Measurements from ENCODE around the gene GRXCR1.
A peak's percentile ranks its signal among the peaks of the same experiment; 100 is the strongest.

Gene GRXCR1

DNA sequence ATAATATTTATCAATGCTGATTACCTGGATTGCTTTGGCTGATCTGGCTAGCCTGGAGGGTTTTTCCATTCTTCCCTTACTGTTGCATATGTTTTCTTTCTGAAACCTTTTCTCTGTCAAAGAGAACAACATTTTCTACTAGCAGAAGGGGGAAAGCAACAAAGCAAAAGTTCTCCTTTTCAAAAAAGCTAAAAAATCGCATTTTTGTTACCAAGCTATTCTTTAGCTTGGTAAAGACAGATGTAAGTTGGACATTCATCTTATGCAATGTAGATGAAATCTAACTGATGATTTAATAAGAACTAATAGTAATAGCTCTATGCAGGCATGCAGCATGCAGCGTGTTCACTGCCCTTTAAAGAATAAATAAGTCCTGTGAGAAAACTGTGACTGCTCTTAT is at the start of gene GRXCR1:
Gene GRXCR1, plus strand, starts transcription at position 301 of the 400 bp plus-strand sequence. CDS start 554 bp downstream, outside the sequence.
- no peak within 1 kb of the TSS for H3K4me3 Mint-ChIP-seq
- no peak within 1 kb of the TSS for H3K27ac Mint-ChIP-seq (ENCODE audit: low read depth)
- DNase-seq (ENCODE audit: low spot score in 2 of 2) (no peak), ATAC-seq (replicated peaks; ENCODE audit: extremely low read depth, poor library complexity, severe bottlenecking) (no peak)
- H3K36me3 Mint-ChIP-seq (ENCODE audit: insufficient read depth) = no peaks in the 10 kb centered on the region
- H3K4me1 Mint-ChIP-seq = no peaks in the 10 kb centered on the region
- peaks cover 64% of the 10 kb centered on the region for H3K27me3 Mint-ChIP-seq
- peaks cover 9% of the 10 kb centered on the region for H3K9me3 Mint-ChIP-seq

- DNase-seq (ENCODE audit: low spot score in 2 of 2) (no peak), ATAC-seq (replicated peaks; ENCODE audit: extremely low read depth, poor library complexity, severe bottlenecking) (no peak)
- Mint-ChIP-seq H3K4me3 (no peak overlapping the region), H3K36me3 (ENCODE audit: insufficient read depth) (peaks cover 1% of the 10 kb centered on the region), H3K9me3 (peaks cover under 1% of the 10 kb centered on the region), H3K4me1 (no peaks in the 10 kb centered on the region), H3K27ac (ENCODE audit: low read depth) (no peak overlapping the region), H3K27me3 (peaks cover 9% of the 10 kb centered on the region)
Observed at GRCh38 chr4:42843694-42844093, 48.8 kb upstream of the GRXCR1 start.

DNA sequence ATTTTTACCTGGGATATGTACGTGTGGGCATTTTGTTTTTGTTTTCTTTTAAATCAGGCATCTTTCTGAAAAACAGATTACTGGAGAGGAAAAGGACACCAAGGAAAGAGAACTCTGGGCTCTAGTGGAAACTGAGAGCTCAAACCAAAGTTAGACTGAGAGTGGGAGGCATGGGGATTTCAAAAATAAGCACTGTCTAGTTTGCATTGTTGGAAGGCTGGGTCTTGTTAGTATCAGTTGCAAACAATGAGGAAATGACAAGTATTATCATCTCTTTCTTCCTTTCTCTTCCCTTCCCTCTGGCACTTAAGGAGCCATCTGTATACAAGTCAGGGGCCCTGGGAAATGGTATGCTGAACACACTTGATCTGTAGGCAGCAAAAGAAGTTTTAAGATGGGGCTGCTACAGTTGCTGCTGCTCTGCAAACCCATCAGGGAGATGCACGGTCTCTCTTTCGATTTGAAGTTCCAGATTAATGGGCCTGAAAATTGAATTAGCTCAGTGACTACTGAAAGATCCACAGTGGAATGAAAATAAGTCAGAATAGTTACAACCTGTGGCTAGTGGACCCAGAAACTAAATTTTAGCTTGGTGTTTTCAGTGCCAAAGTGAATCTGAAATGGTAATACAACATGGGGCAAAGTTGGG is 48.0 kb upstream of the GRXCR1 start:
- H3K4me3 Mint-ChIP-seq = no peak overlapping the region
- H3K27ac Mint-ChIP-seq (ENCODE audit: low read depth) = no peak overlapping the region
- no peaks in the 10 kb centered on the region for H3K4me1 Mint-ChIP-seq
- H3K27me3 Mint-ChIP-seq = peaks cover 17% of the 10 kb centered on the region
- DNase-seq (ENCODE audit: low spot score in 2 of 2) = no peak
- H3K9me3 Mint-ChIP-seq = peaks cover 9% of the 10 kb centered on the region
- no peak for ATAC-seq (replicated peaks; ENCODE audit: extremely low read depth, poor library complexity, severe bottlenecking)
- H3K36me3 Mint-ChIP-seq (ENCODE audit: insufficient read depth) = peaks cover 1% of the 10 kb centered on the region

DNA sequence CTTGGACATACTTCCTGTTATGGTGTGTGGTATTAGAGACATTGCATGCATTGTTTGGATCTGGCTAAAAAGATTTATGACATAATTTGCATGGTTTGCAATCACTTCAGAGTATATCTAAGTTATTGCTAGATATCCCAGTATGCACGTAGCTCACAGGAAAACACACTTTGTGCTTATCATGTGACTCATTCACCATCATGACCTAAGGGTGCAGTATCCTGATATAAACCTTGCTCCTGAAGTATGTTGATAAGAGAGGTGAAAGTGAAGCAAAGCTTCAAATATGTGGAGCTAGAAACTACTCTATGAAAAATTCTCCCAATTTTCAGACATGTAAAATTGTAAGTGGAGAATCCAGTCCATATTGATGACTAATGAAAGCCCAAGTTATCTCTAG is 46.9 kb upstream of the GRXCR1 start:
- no peak for DNase-seq (ENCODE audit: low spot score in 2 of 2)
- Mint-ChIP-seq H3K4me1 (no peaks in the 10 kb centered on the region), H3K27me3 (peaks cover 28% of the 10 kb centered on the region), H3K9me3 (peaks cover 18% of the 10 kb centered on the region), H3K4me3 (no peak overlapping the region), H3K27ac (ENCODE audit: low read depth) (no peak overlapping the region), H3K36me3 (ENCODE audit: insufficient read depth) (peaks cover 1% of the 10 kb centered on the region)
- ATAC-seq (replicated peaks; ENCODE audit: extremely low read depth, poor library complexity, severe bottlenecking) = no peak

- peaks cover 46% of the 10 kb centered on the region for H3K27me3 Mint-ChIP-seq
- no peaks in the 10 kb centered on the region for H3K36me3 Mint-ChIP-seq (ENCODE audit: insufficient read depth)
- DNase-seq (ENCODE audit: low spot score in 2 of 2) = no peak
- H3K27ac Mint-ChIP-seq (ENCODE audit: low read depth) = no peak overlapping the region
- H3K9me3 Mint-ChIP-seq = no peaks in the 10 kb centered on the region
- no peak overlapping the region for H3K4me3 Mint-ChIP-seq
- H3K4me1 Mint-ChIP-seq = no peaks in the 10 kb centered on the region
- ATAC-seq (replicated peaks; ENCODE audit: extremely low read depth, poor library complexity, severe bottlenecking) = no peak
Observed at GRCh38 chr4:42855779-42856178, 36.7 kb upstream of the GRXCR1 start.

DNA sequence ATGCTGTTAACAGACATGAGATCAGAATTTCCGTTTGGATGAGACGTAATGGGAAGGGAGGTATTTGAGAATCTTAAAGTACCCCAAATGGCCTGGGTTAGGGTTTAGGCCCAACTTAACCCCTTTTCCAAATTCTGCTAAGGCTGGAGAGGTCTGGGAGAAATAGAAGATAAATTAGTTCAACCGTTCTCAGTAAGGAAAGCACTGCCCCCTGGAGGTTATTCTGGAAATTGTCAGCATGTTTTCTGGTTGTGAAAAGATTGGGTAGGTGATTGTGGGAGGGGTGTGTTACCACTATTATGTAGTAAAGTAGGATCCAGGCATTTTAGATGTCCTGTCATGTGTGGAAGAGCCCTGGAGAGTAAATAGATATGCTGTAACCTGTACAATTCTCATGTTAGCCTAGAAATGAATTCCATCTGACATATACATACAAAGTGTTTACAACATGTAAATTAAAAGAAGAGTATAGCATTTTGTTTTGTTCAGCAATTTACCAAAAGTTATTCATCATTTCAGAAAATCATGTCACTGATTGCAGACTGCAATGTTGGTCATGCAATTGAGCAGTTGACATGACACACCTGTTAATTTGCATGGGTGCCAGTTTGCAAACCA is 26.8 kb upstream of the GRXCR1 start:
- no peaks in the 10 kb centered on the region for H3K4me1 Mint-ChIP-seq
- ATAC-seq (replicated peaks; ENCODE audit: extremely low read depth, poor library complexity, severe bottlenecking) = peak; percentile 46
- H3K36me3 Mint-ChIP-seq (ENCODE audit: insufficient read depth) = no peaks in the 10 kb centered on the region
- no peak overlapping the region for H3K4me3 Mint-ChIP-seq
- peak in 1 of 2 donors; percentile 38 for DNase-seq (ENCODE audit: low spot score in 2 of 2)
- H3K27me3 Mint-ChIP-seq = peaks cover 66% of the 10 kb centered on the region
- H3K27ac Mint-ChIP-seq (ENCODE audit: low read depth) = no peak overlapping the region
- no peaks in the 10 kb centered on the region for H3K9me3 Mint-ChIP-seq

GRCh38 chr4:42871261-42871660 is 21.3 kb upstream of the GRXCR1 start:
- DNase-seq (ENCODE audit: low spot score in 2 of 2) = no peak
- Mint-ChIP-seq H3K4me3 (no peak overlapping the region), H3K4me1 (no peaks in the 10 kb centered on the region), H3K27me3 (peaks cover 71% of the 10 kb centered on the region), H3K36me3 (ENCODE audit: insufficient read depth) (no peaks in the 10 kb centered on the region), H3K9me3 (no peaks in the 10 kb centered on the region), H3K27ac (ENCODE audit: low read depth) (no peak overlapping the region)
- ATAC-seq (replicated peaks; ENCODE audit: extremely low read depth, poor library complexity, severe bottlenecking) = no peak

DNA sequence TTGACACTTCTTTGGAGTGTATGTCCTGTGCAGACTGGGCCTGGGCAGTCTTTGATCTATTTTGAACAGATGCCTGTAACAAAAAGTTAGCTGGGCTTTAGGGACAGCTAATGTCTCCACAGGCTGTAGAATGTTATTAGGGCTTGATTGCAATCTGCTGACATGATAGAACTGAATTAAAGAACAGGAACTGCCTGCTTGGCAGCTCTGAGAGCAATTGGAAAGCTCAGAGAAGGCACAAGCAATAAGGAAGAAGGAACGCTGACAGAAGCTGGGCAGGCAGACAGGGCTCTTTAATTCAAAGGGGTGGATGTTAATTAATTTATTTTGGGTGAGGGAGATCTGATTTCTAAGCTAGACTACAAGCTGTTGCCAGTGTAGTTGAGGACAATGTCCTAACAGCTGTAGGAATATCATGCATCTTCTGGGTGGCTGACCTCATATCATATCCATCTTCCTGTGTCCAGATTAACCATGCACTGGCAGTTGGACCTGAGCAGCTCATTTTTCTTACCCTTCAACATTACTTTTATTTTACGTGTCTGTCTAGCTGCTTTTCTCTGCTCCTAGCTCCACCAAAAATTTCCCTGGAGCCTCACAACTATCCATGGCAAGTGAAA is 20.7 kb upstream of the GRXCR1 start:
- DNase-seq (ENCODE audit: low spot score in 2 of 2) = no peak
- no peak for ATAC-seq (replicated peaks; ENCODE audit: extremely low read depth, poor library complexity, severe bottlenecking)
- Mint-ChIP-seq H3K4me3 (no peak overlapping the region), H3K27me3 (peaks cover 70% of the 10 kb centered on the region), H3K4me1 (no peaks in the 10 kb centered on the region), H3K9me3 (no peaks in the 10 kb centered on the region), H3K36me3 (ENCODE audit: insufficient read depth) (no peaks in the 10 kb centered on the region), H3K27ac (ENCODE audit: low read depth) (no peak overlapping the region)

DNA sequence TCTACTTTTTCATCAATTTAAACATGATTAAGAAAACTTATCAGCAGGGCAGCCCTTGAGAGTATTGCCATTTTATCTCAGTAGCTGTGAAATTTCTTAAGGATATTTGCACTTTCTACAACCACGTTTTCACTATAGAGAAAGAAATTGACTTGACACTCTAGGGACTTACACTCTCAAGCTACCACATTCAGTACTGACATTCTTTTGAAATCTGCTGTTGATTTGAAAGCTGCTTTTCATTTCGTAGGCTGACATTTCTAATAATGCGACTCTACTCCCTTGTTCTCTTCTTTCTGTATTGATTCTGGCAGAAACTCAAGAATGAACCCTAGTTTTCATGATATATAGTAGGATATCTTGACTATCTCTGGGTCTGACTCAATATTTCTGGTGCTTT is 13.7 kb upstream of the GRXCR1 start:
- ATAC-seq (replicated peaks; ENCODE audit: extremely low read depth, poor library complexity, severe bottlenecking) (no peak), DNase-seq (ENCODE audit: low spot score in 2 of 2) (no peak)
- Mint-ChIP-seq H3K27me3 (peaks cover 71% of the 10 kb centered on the region), H3K4me1 (no peaks in the 10 kb centered on the region), H3K9me3 (no peaks in the 10 kb centered on the region), H3K27ac (ENCODE audit: low read depth) (no peak overlapping the region), H3K36me3 (ENCODE audit: insufficient read depth) (no peaks in the 10 kb centered on the region), H3K4me3 (no peak overlapping the region)

DNA sequence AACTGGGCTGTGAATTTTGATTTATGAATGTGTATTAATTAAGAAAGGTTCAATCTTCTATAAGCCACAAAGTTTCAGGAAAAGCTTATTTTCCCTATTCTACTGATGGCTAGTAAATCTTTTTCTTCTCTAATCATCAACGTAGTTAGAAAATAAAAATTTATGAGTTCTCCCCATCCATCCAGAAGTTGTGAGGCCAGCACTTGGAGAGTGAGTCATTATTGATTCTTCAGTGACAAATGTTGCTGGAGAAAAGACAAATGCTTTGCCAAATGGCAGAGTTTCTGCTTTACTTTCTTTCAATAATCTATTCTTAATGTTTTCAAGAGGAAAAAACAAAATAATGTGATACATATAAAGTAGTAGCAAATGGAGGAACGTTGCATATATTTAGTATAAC is 11.3 kb upstream of the GRXCR1 start:
- H3K27me3 Mint-ChIP-seq = peaks cover 80% of the 10 kb centered on the region
- ATAC-seq (replicated peaks; ENCODE audit: extremely low read depth, poor library complexity, severe bottlenecking) = no peak
- no peak overlapping the region for H3K27ac Mint-ChIP-seq (ENCODE audit: low read depth)
- no peak for DNase-seq (ENCODE audit: low spot score in 2 of 2)
- no peaks in the 10 kb centered on the region for H3K9me3 Mint-ChIP-seq
- H3K36me3 Mint-ChIP-seq (ENCODE audit: insufficient read depth) = no peaks in the 10 kb centered on the region
- no peak overlapping the region for H3K4me3 Mint-ChIP-seq
- no peaks in the 10 kb centered on the region for H3K4me1 Mint-ChIP-seq

DNA sequence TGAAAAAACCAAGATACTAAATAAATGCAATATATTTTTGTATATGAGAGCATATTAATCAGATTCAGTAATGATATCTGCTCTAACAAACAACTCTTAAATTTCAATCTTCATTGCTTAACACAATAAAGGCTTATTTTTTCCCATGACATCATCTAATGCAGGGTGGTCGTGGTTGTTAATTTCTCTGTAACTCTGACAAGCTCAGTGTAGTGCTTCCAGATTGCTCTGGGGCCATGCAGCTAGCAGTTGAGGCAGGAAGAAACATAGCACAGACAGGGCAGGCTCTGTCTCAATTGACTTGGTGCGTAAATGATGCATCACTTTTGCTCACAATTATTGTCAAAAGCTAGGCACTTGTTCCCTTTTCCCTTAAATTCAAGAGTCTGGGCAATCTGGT is 869 bp upstream of the GRXCR1 start:
- Mint-ChIP-seq H3K9me3 (peaks cover 16% of the 10 kb centered on the region), H3K36me3 (ENCODE audit: insufficient read depth) (no peaks in the 10 kb centered on the region), H3K27me3 (peaks cover 71% of the 10 kb centered on the region), H3K4me1 (no peaks in the 10 kb centered on the region), H3K4me3 (no peak overlapping the region), H3K27ac (ENCODE audit: low read depth) (no peak overlapping the region)
- ATAC-seq (replicated peaks; ENCODE audit: extremely low read depth, poor library complexity, severe bottlenecking) (no peak), DNase-seq (ENCODE audit: low spot score in 2 of 2) (no peak)

DNA sequence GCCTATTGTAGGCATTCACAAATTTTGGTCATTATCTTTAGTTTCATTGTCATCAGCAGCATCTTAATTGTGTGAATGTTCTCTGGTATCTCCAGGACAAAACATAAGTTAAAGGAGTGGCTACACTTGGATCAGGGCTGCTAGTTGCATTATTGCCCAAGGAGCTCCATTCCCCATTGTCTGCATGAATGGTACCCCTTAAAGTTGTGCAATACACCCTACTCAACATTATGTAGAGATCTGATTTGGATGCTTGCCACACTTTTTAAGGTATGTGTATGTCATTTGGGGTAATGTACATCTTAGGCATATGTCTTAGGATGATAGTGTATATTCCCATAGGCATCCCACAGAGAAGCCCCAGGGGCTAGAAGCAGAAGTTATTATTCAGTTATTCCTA is 2.9 kb downstream of the GRXCR1 start:
- no peak for DNase-seq (ENCODE audit: low spot score in 2 of 2)
- no peak overlapping the region for H3K27ac Mint-ChIP-seq (ENCODE audit: low read depth)
- no peaks in the 10 kb centered on the region for H3K4me1 Mint-ChIP-seq
- H3K9me3 Mint-ChIP-seq = no peaks in the 10 kb centered on the region
- no peak overlapping the region for H3K4me3 Mint-ChIP-seq
- peaks cover 37% of the 10 kb centered on the region for H3K27me3 Mint-ChIP-seq
- H3K36me3 Mint-ChIP-seq (ENCODE audit: insufficient read depth) = no peaks in the 10 kb centered on the region
- no peak for ATAC-seq (replicated peaks; ENCODE audit: extremely low read depth, poor library complexity, severe bottlenecking)

- Mint-ChIP-seq H3K27ac (ENCODE audit: low read depth) (no peak overlapping the region), H3K27me3 (peaks cover 47% of the 10 kb centered on the region), H3K9me3 (no peaks in the 10 kb centered on the region), H3K4me1 (no peaks in the 10 kb centered on the region), H3K36me3 (ENCODE audit: insufficient read depth) (no peaks in the 10 kb centered on the region), H3K4me3 (no peak overlapping the region)
- DNase-seq (ENCODE audit: low spot score in 2 of 2) (no peak), ATAC-seq (replicated peaks; ENCODE audit: extremely low read depth, poor library complexity, severe bottlenecking) (no peak)
Observed at GRCh38 chr4:42904986-42905385, 12.5 kb downstream of the GRXCR1 start.

Data from central memory CD8-positive, alpha-beta T cell (primary cell).